GM21737 (cell line): ENCODE data around the gene TRAK1.

Experiments
- ATAC-seq: cut with Tn5 transposase; IDR thresholded peaks from one replicate; pipeline ENCODE4 v1.9.1; 2021; ENCODE audit warnings: mild to moderate bottlenecking, moderate library complexity; ENCODE audit not compliant: unreplicated experiment

TRAK1 gene

GRCh38 chr3:42270561-42270960, 179.4 kb downstream of the TRAK1 start:
- ATAC-seq: no peak

- no peak for ATAC-seq
Measured at GRCh38 chr3:42271786-42272185, 180.6 kb downstream of the TRAK1 start.

- ATAC-seq: no peak
Measured at GRCh38 chr3:42273361-42273760, 182.2 kb downstream of the TRAK1 start.

GRCh38 chr3:42274266-42274665, 183.1 kb downstream of the TRAK1 start:
- no peak for ATAC-seq

- ATAC-seq: no peak
Measured at GRCh38 chr3:42275217-42275616, 184.1 kb downstream of the TRAK1 start.
